OCI-LY7 (cell line): Measurements from ENCODE around the gene CALR3. TPM values are rescaled to one million over a fixed set of nuclear protein-coding genes. Genes with fewer than 3 reads are reported as not detected.

Source experiments
- BruUV-seq: library from RNA; stranded (reverse); fragments of 400-500 nt; replicated peaks from 2 replicates; lab custom pipeline; 2021; lab: Mats Ljungman, UMichigan
- CTCF ChIA-PET: fragments of 300-600 bp; sonication (Branson Sonifier 250); formaldehyde crosslinking; loops from one replicate; lab custom pipeline; 2022; ENCODE audit warnings: antibody characterized with exemption; ENCODE audit not compliant: unreplicated experiment; lab: Charles Lee
- POLR2A ChIA-PET: fragments of 300-600 bp; sonication (Branson Sonifier 250); formaldehyde crosslinking; loops from one replicate; lab custom pipeline; 2022; ENCODE audit warnings: antibody characterized with exemption; lab: Charles Lee
- DNase-seq: peaks from one replicate; pipeline ENCODE4 v3.0.0-alpha.2; 2015; ENCODE audit warnings: low spot score
- H2AFZ ChIP-seq: fragments of 200-600 bp; sonication (generic), shearing (Covaris generic); 2 replicates; pipeline ENCODE4 v1.6.1; 2014; ENCODE audit warnings: mild to moderate bottlenecking, antibody characterized with exemption, low read length, moderate library complexity
- H3K27ac ChIP-seq: fragments of 200-600 bp; sonication (generic); 2 replicates; pipeline ENCODE4 v1.5.1; 2014; ENCODE audit warnings: mixed run types, low read depth, mild to moderate bottlenecking, moderate library complexity, low read length, inconsistent platforms; ENCODE audit not compliant: poor library complexity, severe bottlenecking
- H3K36me3 ChIP-seq: fragments of 200-600 bp; sonication (generic); 2 replicates; pipeline ENCODE4 v1.6.1; 2014; ENCODE audit warnings: mild to moderate bottlenecking, antibody characterized with exemption, low read length, moderate library complexity, mixed read lengths; ENCODE audit not compliant: insufficient read depth
- H3K4me1 ChIP-seq: fragments of 200-600 bp; sonication (generic); 2 replicates; pipeline ENCODE4 v1.5.1; 2014; ENCODE audit warnings: mild to moderate bottlenecking, low read length; ENCODE audit not compliant: insufficient read depth, poor library complexity, severe bottlenecking
- H3K4me2 ChIP-seq: fragments of 200-600 bp; sonication (generic); 2 replicates; pipeline ENCODE4 v1.6.1; 2014; ENCODE audit warnings: mild to moderate bottlenecking, low read length
- H3K4me3 ChIP-seq: fragments of 200-600 bp; sonication (generic); 2 replicates; pipeline ENCODE4 v1.5.1; 2014; ENCODE audit warnings: mild to moderate bottlenecking, low read depth, low read length; ENCODE audit not compliant: poor library complexity, severe bottlenecking
- H3K79me2 ChIP-seq: fragments of 200-600 bp; sonication (generic); 2 replicates; pipeline ENCODE4 v1.6.1; 2016; ENCODE audit warnings: low read depth, mild to moderate bottlenecking, low read length, moderate library complexity, mixed read lengths; ENCODE audit not compliant: insufficient read depth
- H3K9me2 ChIP-seq: fragments of 200-600 bp; sonication (generic); 2 replicates; pipeline ENCODE4 v1.6.1; 2016; ENCODE audit warnings: mild to moderate bottlenecking, low read length, mixed read lengths; ENCODE audit not compliant: insufficient read depth
- H3K9me3 ChIP-seq: fragments of 200-600 bp; sonication (generic); 2 replicates; pipeline ENCODE4 v1.6.1; 2014; ENCODE audit warnings: mild to moderate bottlenecking, mixed run types, low read length, mixed read lengths
- H4K20me1 ChIP-seq: fragments of 200-600 bp; sonication (generic); 2 replicates; pipeline ENCODE4 v1.6.1; 2014; ENCODE audit warnings: mild to moderate bottlenecking, antibody characterized with exemption, low read length, moderate library complexity, mixed read lengths; ENCODE audit not compliant: insufficient read depth
- EZH2phosphoT487 ChIP-seq: fragments of 200-600 bp; sonication (generic); IDR thresholded peaks from 2 replicates; pipeline ENCODE4 v1.6.1; 2018; ENCODE audit warnings: low read depth, borderline replicate concordance, mild to moderate bottlenecking, mixed run types, antibody characterized with exemption, low read length, moderate library complexity, mixed read lengths
- intact Hi-C: fragments of 100-400 bp; cut with micrococcal nuclease; formaldehyde crosslinking; loops from one replicate; pipeline ENCODE4 v1.10.0; 2022; ENCODE audit not compliant: unreplicated experiment
- total RNA-seq, 2 experiments: library from RNA; depleted of rRNA in 1 of 2; stranded (reverse); fragments of >200 nt in 1 of 2; shearing (Covaris generic) in 1 of 2; gene quantifications; 2 replicates each; pipeline ENCODE4 v1.2.3, GENCODE V29; 2014 to 2022
- TF ChIP-seq, protein P1 (sequence below): fragments of 200-600 bp; sonication (generic); conservative IDR thresholded peaks from 2 replicates; pipeline ENCODE4 v1.5.1; 2014; ENCODE audit warnings: mild to moderate bottlenecking, antibody characterized with exemption, low read length, moderate library complexity, mixed read lengths

CALR3 gene
- total RNA-seq, 2 experiments from 2014 or later: not detected

DNA sequence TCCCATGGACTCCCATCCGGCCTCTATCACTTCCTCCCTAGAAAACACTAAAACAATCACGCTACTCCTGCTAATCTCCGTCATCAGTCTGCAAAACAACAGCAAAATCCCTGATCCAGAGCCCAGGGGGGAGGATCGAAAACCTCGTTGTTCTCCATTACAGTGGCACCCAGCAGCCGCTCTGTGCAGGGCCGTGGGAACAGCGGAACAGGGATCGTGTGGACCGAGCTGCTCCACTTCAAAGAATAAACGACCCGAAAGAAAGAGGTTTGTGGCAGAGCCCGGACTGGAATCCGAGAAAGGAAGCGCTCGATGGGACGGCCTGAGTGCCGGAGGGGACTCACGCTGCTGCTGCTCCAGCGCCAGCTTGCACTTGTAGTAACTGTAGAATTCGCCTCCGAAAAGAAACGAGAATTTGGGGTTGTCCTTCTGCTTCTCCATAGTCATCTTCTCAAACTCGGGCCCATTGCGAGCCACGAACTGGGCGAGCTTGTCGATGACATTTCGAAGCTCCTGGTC lies 45.6 kb upstream of the CALR3 start:
- peak; percentile 50 for DNase-seq

DNA sequence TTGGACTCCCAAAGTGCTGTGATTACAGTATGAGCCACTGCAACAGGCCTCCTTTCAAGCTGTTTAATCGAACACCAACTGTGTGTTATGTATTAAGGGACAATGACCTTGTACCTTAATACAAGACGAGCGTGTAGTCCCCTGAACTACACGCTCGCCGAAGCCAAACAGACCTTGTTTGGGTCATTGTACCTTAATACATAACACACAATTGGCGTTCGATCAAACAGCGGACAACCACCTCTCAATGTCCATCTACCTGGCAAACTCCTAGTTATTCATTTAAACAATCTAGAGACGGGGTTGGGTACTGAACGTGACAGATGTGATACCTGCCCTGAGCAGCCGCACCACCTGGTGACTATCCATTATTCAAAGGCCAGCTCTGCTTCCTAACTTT lies 45.0 kb upstream of the CALR3 start:
- peaks cover 33% of the 10 kb centered on the region for H3K4me1 ChIP-seq
- H3K79me2 ChIP-seq: peaks cover 94% of the 10 kb centered on the region
- ChIA-PET POLR2A (no interaction called here), CTCF (no interaction called here)
- H3K9me3 ChIP-seq: no peaks in the 10 kb centered on the region
- intact Hi-C loops: loop anchor here (5.0 kb wide), 1 partner anchor 46 kb away; no protein-coding TSS in a partner anchor
- no peak overlapping the region for H2AFZ ChIP-seq
- TF ChIP-seq, protein P1, sequence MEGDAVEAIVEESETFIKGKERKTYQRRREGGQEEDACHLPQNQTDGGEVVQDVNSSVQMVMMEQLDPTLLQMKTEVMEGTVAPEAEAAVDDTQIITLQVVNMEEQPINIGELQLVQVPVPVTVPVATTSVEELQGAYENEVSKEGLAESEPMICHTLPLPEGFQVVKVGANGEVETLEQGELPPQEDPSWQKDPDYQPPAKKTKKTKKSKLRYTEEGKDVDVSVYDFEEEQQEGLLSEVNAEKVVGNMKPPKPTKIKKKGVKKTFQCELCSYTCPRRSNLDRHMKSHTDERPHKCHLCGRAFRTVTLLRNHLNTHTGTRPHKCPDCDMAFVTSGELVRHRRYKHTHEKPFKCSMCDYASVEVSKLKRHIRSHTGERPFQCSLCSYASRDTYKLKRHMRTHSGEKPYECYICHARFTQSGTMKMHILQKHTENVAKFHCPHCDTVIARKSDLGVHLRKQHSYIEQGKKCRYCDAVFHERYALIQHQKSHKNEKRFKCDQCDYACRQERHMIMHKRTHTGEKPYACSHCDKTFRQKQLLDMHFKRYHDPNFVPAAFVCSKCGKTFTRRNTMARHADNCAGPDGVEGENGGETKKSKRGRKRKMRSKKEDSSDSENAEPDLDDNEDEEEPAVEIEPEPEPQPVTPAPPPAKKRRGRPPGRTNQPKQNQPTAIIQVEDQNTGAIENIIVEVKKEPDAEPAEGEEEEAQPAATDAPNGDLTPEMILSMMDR: no peak
- no peak for TF ChIP-seq EZH2phosphoT487
- peak overlapping the region; percentile 87 for H3K4me2 ChIP-seq
- peaks cover 12% of the 10 kb centered on the region; the same call in 1 of the 2 replicates for H4K20me1 ChIP-seq
- peaks cover 56% of the 10 kb centered on the region for H3K36me3 ChIP-seq
- no peak overlapping the region for H3K27ac ChIP-seq
- no peak for DNase-seq
- H3K9me2 ChIP-seq: no peaks in the 10 kb centered on the region
- H3K4me3 ChIP-seq: peak overlapping the region; percentile 96
- no TSS peak for BruUV-seq

More for the DNA sequence above, 45.6 kb upstream of the CALR3 start:
- H3K4me3 ChIP-seq: peak overlapping the region; percentile 96
- peak overlapping the region; percentile 15; the same call in 1 of the 2 replicates for H2AFZ ChIP-seq
- H3K79me2 ChIP-seq: peaks cover 87% of the 10 kb centered on the region
- POLR2A ChIA-PET: no interaction called here
- BruUV-seq: TSS peak; percentile 90
- intact Hi-C loops: loop anchor here (2.0 to 5.0 kb wide), 2 partner anchors 46 to 87 kb away; partner anchors contain the start of gene MED26
- CTCF ChIA-PET: no interaction called here
- peaks cover 12% of the 10 kb centered on the region; the same call in 1 of the 2 replicates for H4K20me1 ChIP-seq
- H3K9me3 ChIP-seq: no peaks in the 10 kb centered on the region
- peaks cover 50% of the 10 kb centered on the region for H3K36me3 ChIP-seq
- no peaks in the 10 kb centered on the region for H3K9me2 ChIP-seq
- H3K27ac ChIP-seq: peak overlapping the region; percentile 71
- H3K4me1 ChIP-seq: peaks cover 33% of the 10 kb centered on the region
- no peak for TF ChIP-seq EZH2phosphoT487
- TF ChIP-seq, protein P1: no peak
- H3K4me2 ChIP-seq: peak overlapping the region; percentile 87

DNA sequence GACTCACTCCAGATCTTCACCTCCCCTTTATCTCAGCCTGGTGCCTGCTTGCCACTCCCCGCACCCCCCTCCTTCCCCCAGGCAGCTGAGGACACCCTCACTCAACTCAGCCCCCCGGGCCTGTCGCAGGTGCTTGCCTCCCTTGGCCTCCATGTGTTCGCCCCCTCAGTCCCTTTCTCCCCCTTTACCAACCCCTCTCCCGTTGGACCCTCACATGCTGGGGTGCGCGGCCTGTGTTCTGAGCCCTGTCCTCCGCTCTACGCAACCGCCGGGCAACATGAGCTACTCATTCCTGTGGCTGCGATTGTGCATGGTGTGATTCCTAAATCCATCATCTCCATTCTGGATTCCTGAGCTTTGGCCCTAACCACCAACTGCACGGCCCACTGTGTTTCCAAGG lies 41.1 kb upstream of the CALR3 start:
- peaks cover 63% of the 10 kb centered on the region for H3K79me2 ChIP-seq
- no peak overlapping the region for H3K27ac ChIP-seq
- TF ChIP-seq EZH2phosphoT487: no peak
- TF ChIP-seq, protein P1: no peak
- no peak overlapping the region for H3K4me2 ChIP-seq
- H3K9me2 ChIP-seq: no peaks in the 10 kb centered on the region
- no peak overlapping the region for H2AFZ ChIP-seq
- ChIA-PET CTCF (interaction anchor here (0.6 kb wide), 2 partner anchors 69 to 135 kb away, joined by 3 read pairs; no protein-coding TSS in a partner anchor), POLR2A (no interaction called here)
- peaks cover 95% of the 10 kb centered on the region for H3K36me3 ChIP-seq
- H4K20me1 ChIP-seq: peaks cover 12% of the 10 kb centered on the region; the same call in 1 of the 2 replicates
- intact Hi-C loops: no loop called here
- H3K4me3 ChIP-seq: no peak overlapping the region
- no peak for DNase-seq
- H3K9me3 ChIP-seq: no peaks in the 10 kb centered on the region
- BruUV-seq: no TSS peak
- peaks cover 8% of the 10 kb centered on the region for H3K4me1 ChIP-seq
